ENCODE data around the gene HEXIM2.
"Not testable (repeated sequence)": the region's sequence is repeated elsewhere in the genome, so short reads cannot be mapped to it uniquely, and the experiment has no call there.

Gene HEXIM2

GRCh38 chr17:45161288-45162024 is at the start of gene HEXIM2:
TSS of gene HEXIM2 (plus strand) at chr17:45161875. CDS start at chr17:45162794, 919 bp downstream.
- DNase-seq: peak; percentile 97 to 99

DNA sequence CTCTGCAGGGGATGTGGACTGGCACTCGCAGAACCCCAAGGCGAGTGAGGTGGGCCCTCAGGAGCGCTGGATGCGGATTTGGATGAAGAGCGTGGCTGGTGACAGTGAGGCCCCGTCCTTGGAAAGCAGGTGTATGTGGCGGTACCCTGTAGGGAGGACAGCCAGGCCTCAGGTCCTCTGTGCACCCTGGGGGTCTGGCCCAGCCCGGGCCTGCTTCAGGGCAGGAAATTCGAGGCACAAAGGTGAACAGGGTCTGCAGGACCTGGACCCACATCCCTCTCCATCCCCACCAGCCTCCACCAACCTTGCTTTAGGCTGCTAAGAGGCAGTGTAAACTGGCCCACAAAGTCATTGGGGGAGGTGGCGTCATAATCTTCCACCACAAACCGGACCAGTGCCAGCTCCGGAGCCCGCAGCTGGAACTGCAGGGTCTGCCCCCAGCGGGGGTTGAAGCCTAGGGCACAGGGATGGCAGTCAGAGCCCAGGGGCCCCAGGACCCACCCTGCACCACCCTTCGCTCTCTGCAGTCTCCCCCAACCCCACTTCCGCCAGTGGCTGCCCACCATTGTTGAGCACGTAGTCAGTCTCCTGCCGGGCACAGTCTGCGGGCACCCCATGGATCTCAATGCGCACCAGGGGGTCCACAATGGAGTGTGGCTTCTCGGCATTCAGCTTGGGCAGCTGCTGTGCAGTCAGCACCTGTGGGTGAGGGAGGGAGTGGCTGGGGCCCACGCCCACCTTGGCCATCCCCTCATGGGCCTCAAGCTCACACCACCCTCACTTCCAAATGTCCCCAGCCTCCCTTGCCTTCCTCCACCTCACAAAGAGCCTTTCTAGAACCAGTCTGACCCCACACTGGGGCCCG is 48.9 kb upstream of the HEXIM2 start:
- DNase-seq: no peak

DNA sequence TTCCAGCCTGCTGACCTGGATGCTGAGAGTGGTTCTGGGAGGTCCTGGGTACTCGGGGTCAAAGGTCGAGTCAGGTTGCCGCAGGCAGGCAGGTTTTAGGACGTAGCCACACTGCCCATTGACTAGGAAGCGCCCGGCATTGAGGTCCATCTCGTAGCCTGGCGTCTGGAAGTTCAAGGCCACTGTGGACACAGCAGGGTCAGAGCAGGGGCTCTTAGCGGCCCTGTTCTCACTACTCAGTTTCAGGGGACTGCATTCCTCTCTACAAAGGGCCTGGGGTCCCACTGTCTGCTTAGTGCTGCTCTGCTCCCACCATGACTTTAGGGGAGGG is 48.3 kb upstream of the HEXIM2 start:
- DNase-seq: no peak

GRCh38 chr17:45114117-45114932 is 47.4 kb upstream of the HEXIM2 start:
- no peak for DNase-seq

GRCh38 chr17:45115015-45115625 is 46.6 kb upstream of the HEXIM2 start:
- DNase-seq: no peak

DNA sequence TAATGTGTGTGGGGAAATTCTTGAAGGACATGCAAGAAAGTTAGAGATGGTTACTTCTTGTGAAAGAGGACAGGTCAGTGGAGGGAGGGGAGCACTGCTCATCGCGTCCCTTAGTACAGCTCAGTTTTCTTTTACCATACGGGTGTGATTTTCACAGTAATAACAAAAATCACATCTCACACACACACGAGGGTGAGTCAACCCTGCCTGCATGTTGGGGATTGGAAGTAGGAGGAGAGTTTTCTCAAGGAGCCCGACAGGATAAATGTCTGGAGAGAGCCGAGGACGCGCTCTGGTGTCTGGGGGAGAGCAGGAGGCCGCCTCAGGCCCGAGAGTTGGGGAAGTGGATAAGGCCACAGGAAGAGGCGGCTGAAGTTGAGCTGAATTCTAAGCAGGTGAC is 45.8 kb upstream of the HEXIM2 start:
- no peak for DNase-seq

- DNase-seq: no peak
Measured at GRCh38 chr17:45116434-45117016, 45.1 kb upstream of the HEXIM2 start.

GRCh38 chr17:45117334-45117733 is 44.3 kb upstream of the HEXIM2 start:
- no peak for DNase-seq

DNA sequence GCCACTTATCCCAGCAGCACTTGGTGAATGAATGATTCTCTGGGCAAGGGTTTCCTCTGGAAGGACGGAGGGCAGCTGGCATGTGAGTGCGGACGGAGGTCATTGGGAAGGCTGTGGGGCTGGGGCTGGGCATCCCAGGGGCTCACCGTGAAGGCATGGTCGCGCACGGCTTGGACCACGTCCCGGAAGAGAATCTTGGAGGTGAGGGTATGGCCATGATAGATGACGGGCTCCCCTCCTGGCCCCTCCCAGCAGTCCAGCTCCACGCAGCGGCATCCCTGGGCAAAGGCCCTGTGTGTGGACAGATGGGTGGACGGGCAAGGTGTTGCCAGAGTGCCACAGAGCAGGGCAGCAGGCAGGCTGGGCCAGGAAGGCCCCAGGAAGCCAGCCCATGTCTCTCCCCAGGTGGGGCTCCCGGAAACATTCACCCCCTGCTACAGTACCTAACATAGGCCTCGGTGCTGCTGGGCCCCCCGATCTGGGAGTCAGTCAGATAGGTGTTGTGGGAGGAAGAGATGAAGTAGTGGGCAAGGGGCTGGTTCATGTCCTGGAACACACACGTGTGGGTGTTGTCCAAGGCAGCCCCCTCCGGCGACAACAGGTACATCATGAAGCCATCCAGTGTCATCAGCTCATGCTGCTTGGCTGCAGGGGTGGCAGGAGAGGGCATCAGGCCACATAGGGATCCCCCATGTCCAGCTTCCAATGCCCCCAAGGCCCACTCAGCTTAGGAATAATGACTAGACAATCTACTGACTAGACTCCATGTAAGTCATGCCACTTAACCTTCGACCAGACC is 43.6 kb upstream of the HEXIM2 start:
- DNase-seq: no peak

DNA sequence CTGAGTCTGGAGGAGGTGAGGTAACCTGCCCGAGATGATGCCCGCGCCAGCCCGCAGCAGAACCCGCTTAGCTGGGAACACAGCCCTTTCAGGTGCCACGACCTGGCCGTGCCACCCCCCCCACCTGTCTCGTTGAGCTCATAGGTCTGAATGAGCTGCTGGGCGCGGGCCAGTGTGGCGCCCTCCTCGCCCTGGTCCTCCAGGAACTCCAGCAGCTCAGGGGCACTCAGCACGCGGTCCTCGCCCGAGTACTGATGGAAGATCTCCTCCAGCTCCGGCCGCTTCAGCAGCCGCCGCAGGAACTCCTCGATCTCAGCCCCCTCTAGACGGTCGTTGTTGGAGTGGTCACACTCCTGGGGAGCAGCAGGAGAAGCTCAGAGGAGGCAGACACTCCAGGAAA is 43.0 kb upstream of the HEXIM2 start:
- no peak for DNase-seq

DNA sequence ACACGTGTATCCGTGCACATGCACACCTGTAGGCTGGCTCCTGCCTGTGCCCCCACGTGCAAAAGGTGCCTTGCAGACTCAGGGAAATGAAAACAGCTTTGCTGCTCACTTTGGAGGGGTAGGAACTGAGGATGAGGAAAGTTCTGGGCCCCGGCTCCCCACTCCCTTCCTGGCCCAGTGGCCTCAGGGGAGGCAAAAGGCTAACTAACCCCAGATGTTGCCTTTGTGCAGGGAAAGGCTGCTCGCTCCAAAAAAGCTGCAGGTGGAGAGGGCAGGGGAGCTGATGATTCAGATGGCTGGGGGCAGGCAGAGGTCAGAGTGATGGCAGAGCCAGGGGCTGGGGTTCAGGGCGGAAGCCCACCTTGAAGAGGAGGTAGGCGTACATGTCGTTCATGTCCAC is 41.7 kb upstream of the HEXIM2 start:
- no peak for DNase-seq

DNA sequence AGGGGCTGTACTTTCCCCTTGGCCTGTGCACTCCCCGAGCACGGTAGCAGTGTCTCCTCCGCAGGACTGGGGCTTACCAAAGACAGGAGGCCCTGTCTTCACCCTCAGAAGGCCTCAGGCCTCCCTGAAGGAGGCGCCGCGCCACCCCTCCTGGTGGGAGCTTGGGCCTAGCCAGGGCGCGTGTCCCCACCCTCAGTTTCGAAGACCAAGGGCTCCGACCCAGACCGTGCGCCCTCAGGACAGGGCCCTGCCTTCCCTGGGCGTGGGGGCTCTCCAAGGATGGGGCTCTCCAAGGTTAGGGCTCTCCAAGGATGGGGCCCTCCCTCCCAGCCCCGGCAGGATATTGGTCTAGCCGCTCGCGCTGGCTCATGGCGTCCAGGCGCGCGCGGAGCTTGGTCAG is 41.1 kb upstream of the HEXIM2 start:
- no peak for DNase-seq

DNA sequence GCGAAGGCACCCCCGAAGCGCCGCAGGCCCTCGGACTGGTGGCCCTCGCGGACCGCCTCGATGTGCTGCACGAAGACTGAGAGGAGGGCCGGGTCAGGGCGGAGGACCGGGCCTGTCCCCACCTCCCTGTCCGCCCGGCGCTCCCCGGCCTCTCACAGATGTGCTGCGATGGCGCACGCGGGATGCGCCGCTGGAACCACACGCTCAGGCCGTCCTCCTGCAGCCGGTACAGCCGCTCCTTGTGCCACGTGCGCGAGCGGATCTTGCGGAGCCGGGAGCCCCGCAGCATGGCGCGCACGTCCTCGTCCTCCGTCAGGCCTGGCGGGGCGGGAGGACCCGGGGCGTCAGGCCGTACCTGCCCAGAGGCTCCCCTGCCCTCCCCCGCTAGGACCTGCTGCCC is 40.6 kb upstream of the HEXIM2 start:
- no peak for DNase-seq

- DNase-seq: no peak
Measured at GRCh38 chr17:45123076-45123770, 38.5 kb upstream of the HEXIM2 start.

DNA sequence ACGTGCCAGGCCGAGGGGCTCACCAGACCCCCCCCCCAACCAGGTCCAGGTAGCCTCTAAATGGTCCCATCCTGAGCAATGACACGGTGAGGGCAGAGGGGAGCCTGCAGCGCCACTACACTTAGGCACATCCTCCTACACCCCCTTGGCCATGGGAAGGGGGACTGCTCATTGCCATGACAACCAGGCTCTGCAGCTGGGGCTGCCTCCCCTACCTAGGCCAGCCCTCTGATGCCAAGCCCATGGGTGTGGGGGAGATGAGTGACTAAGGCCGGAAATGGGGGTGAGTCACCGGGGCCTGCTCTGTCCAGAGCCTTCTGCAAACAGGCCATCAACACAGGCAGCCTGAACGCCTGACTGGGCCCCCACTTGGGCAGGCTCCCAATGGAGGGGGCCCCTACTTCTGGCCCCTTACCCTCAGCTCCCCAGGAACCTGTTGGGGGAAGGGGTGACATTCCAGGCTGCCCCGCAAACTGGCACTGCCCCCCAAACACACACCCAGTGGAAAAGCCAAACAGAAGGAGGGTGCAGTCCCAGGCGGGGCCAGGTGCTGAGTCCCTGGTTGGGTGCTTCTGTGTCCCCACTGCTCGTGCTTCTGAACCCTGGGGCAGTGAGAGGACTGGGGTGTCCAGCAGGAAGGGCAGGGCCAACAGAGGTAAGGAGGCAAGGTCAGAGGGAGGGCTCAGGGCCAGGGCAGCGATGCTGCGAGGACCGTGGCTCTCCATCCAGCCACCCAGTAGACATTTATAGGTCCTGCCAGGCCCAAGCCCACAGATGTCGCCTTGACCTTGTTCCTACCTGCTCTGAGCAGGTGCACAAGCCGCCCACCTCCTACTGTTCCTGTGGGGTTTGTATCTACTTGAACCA is 37.5 kb upstream of the HEXIM2 start:
- peak in 1 of 2 donors; percentile 15 for DNase-seq

- DNase-seq: not testable (repeated sequence)
Measured at GRCh38 chr17:45124797-45125122, 36.9 kb upstream of the HEXIM2 start.

GRCh38 chr17:45125509-45125908 is 36.2 kb upstream of the HEXIM2 start:
- no peak for DNase-seq

GRCh38 chr17:45127207-45127547 is 34.5 kb upstream of the HEXIM2 start:
- no peak for DNase-seq

DNA sequence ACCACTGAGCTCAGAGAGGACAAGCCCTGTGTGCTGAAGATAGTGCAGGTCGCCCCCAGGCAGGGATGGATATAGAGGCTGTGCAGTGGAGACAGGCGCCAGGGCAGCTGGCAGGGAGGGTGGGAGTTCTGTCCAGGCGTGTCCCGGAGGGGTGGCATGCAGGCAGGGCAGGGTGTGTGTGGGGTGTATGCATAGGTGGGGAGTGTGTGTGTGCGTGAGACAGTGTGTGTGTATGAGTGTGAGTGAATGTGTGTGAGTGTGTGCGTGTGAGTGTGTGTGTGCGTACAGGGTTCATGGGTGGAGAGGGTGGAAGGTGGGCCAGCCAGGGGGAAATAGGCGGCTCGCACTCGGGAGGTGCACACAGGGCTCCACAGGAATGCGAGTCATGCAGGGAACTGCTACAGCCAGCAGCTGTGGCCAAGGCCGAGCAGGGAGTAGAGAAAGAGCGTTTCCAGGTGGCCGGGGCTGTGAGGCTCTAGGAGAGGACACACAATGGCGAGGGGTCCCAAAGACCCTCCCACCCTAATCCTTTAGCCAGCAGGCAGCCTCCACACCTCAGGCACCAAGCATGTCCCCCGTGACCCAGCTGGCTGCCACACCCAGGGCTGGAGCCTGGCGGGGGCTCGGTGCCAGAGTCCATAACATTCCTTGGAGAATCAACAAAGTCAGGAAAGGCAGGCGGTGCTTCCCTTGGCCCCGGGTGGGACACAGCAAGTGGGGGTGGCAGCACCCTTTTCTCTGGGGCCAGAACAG is 34.0 kb upstream of the HEXIM2 start:
- no peak for DNase-seq

GRCh38 chr17:45128331-45128730 is 33.3 kb upstream of the HEXIM2 start:
- no peak for DNase-seq

Data from stimulated activated CD4-positive, alpha-beta T cell treated with anti-CD3 and anti-CD28 coated beads, Interleukin-2, amount 100 ng/mL, for 24 hours (primary cell).